Activated CD4-positive, alpha-beta T cell treated with anti-CD3 and anti-CD28 coated beads, Interleukin-2, amount 50 U/mL, for 4 hours (primary cell): ENCODE data around the gene TRAF7.
A peak's percentile ranks its signal among the peaks of the same experiment; 100 is the strongest.

ENCODE experiments used
- DNase-seq, 2 experiments: peaks; one replicate each; pipeline ENCODE4 v3.0.0-alpha.2; 2020

TRAF7 gene

GRCh38 chr16:2204416-2205103 lies 49.0 kb downstream of the TRAF7 start:
- no peak for DNase-seq

- DNase-seq: peak; percentile 84 to 88
These were observed 49.8 kb downstream of the TRAF7 start, which contains the start of gene MLST8 for GRCh38 chr16:2205104-2205966. MLST8 (plus strand) TSS chr16:2205454; CDS start chr16:2206086, 632 bp downstream.

GRCh38 chr16:2205967-2206313 lies 50.4 kb downstream of the TRAF7 start:
- DNase-seq: no peak

- DNase-seq: no peak
These were observed 50.8 kb downstream of the TRAF7 start for GRCh38 chr16:2206420-2206779.

GRCh38 chr16:2206780-2207433 lies 51.3 kb downstream of the TRAF7 start:
- no peak for DNase-seq

GRCh38 chr16:2207872-2208271 lies 52.3 kb downstream of the TRAF7 start:
- no peak for DNase-seq

- no peak for DNase-seq
These were observed 52.7 kb downstream of the TRAF7 start for GRCh38 chr16:2208308-2208707.

- no peak for DNase-seq
These were observed 53.2 kb downstream of the TRAF7 start for GRCh38 chr16:2208772-2209171.

- no peak for DNase-seq
These were observed 53.9 kb downstream of the TRAF7 start for GRCh38 chr16:2209258-2210008.

GRCh38 chr16:2210009-2210332 lies 54.4 kb downstream of the TRAF7 start:
- DNase-seq: no peak

GRCh38 chr16:2210386-2211365 lies 55.1 kb downstream of the TRAF7 start, which contains the start of gene BRICD5:
BRICD5 (minus strand) TSS chr16:2210863; CDS start chr16:2210833, 30 bp downstream.
- DNase-seq: no peak

GRCh38 chr16:2211923-2212347 lies 56.4 kb downstream of the TRAF7 start:
- DNase-seq: no peak

- DNase-seq: no peak
These were observed 57.1 kb downstream of the TRAF7 start for GRCh38 chr16:2212362-2213324.

- DNase-seq: no peak
These were observed 58.5 kb downstream of the TRAF7 start for GRCh38 chr16:2213817-2214718.

- no peak for DNase-seq
These were observed 59.1 kb downstream of the TRAF7 start, which contains the start of gene PGP for GRCh38 chr16:2214719-2214968. PGP (minus strand) TSS chr16:2214840; CDS start chr16:2214777, 63 bp downstream.

GRCh38 chr16:2216330-2216729 lies 60.7 kb downstream of the TRAF7 start:
- DNase-seq: no peak

GRCh38 chr16:2223221-2223941 lies 67.8 kb downstream of the TRAF7 start, which contains the start of gene E4F1:
E4F1 (plus strand) TSS chr16:2223591; CDS start chr16:2223614, 23 bp downstream.
- peak; percentile 99 for DNase-seq

GRCh38 chr16:2223942-2224486 lies 68.4 kb downstream of the TRAF7 start:
- DNase-seq: peak in 1 of 2 experiments; percentile 10
